K562 (cell line): ENCODE results near the gene GALM. TPM values are rescaled to one million over a fixed set of nuclear protein-coding genes. Genes with fewer than 3 reads are reported as not detected.

Experiments
- ATAC-seq: fragments of 200-7000 bp; cut with Tn5 transposase; 3 replicates; pipeline ENCODE4 v1.9.1; 2020; ENCODE audit warnings: moderate library complexity
- BruUV-seq: library from RNA; stranded (reverse); fragments of 400-500 nt; replicated peaks from 2 replicates; lab custom pipeline; 2021; lab: Mats Ljungman, UMichigan
- CTCF ChIA-PET: fragments of 300-600 bp; formaldehyde crosslinking; extraction: SDS; loops from one replicate; lab custom pipeline; 2021; ENCODE audit warnings: low intra/inter-chr PET ratio; lab: Yijun Ruan, JAX
- POLR2A ChIA-PET: fragments of 300-600, 350-650 bp; sonication (Branson Sonifier 250); formaldehyde crosslinking; extraction: SDS; loops from one replicate; lab custom pipeline; 2021; ENCODE audit warnings: antibody characterized with exemption, inconsistent platforms; lab: Yijun Ruan, JAX
- DNase-seq, 4 experiments: peaks; one replicate each; pipeline versions ENCODE4 v3.0.0 to v3.0.0-alpha.2; 2011 to 2018; ENCODE audit warnings: low spot score in 3 of 4, mixed read lengths in 3 of 4; ENCODE audit errors: extremely low read depth in 1 of 4
- FAIRE-seq: peaks from 2 replicates; lab custom pipeline; 2011; peaks lifted over from hg19 to GRCh38; lab: Jason Lieb, UNC
- H2AFZ ChIP-seq: 2 replicates; pipeline ENCODE4 v1.6.0; 2011; ENCODE audit warnings: low read depth, low read length, control low read depth, inconsistent platforms
- H3K27ac ChIP-seq: fragments of 200-600 bp; 3 replicates; pipeline ENCODE4 v1.8.0; 2011; ENCODE audit warnings: low read depth, mild to moderate bottlenecking, control low read depth, inconsistent platforms, low read length, moderate library complexity, mixed read lengths; ENCODE audit errors: extremely low read depth
- H3K27me3 ChIP-seq, 2 experiments: fragments of 300-600 bp in 1 of 2; 2 replicates in 1 of 2; 3 replicates in 1 of 2; pipeline versions ENCODE4 v1.6.0 to v1.8.0; 2011; ENCODE audit warnings: inconsistent platforms in 2 of 2, low read length in 2 of 2, mild to moderate bottlenecking in 1 of 2, mixed read lengths in 1 of 2, moderate library complexity in 1 of 2; ENCODE audit not compliant: control insufficient read depth in 2 of 2, insufficient read depth in 2 of 2
- H3K36me3 ChIP-seq: fragments of 300-600 bp; 3 replicates; pipeline ENCODE4 v1.8.0; 2011; ENCODE audit warnings: mild to moderate bottlenecking, low read length, inconsistent platforms; ENCODE audit not compliant: control insufficient read depth, insufficient read depth
- H3K4me1 ChIP-seq, 2 experiments: fragments of 200-600 bp in 1 of 2; replicated peaks in 1 of 2; 2 replicates in 1 of 2; 3 replicates in 1 of 2; pipeline versions ENCODE4 v1.5.1 to v1.8.0; 2011; ENCODE audit warnings: inconsistent platforms in 2 of 2, low read length in 2 of 2, mild to moderate bottlenecking in 1 of 2, mixed read lengths in 1 of 2, moderate library complexity in 1 of 2; ENCODE audit not compliant: control insufficient read depth in 2 of 2, insufficient read depth in 2 of 2
- H3K4me2 ChIP-seq: 2 replicates; pipeline ENCODE4 v1.6.1; 2011; ENCODE audit warnings: low read length, control low read depth, inconsistent platforms, mixed read lengths; ENCODE audit not compliant: insufficient read depth
- H3K4me3 ChIP-seq: fragments of 200-600 bp; sonication (generic), shearing (Covaris generic); 2 replicates; pipeline ENCODE4 v1.5.1; 2016; ENCODE audit warnings: control low read depth, inconsistent platforms
- H3K79me2 ChIP-seq: fragments of 200-600 bp; 3 replicates; pipeline ENCODE4 v1.8.0; 2011; ENCODE audit warnings: low read length, inconsistent platforms; ENCODE audit not compliant: control insufficient read depth, insufficient read depth
- H3K9ac ChIP-seq, 2 experiments: 2 replicates each; pipeline versions ENCODE4 v1.6.0 to v1.6.1; 2011; ENCODE audit warnings: low read depth in 2 of 2, low read length in 2 of 2, control low read depth in 1 of 2, inconsistent platforms in 1 of 2, mild to moderate bottlenecking in 1 of 2, mixed read lengths in 1 of 2; ENCODE audit not compliant: insufficient read depth in 1 of 2
- H3K9me1 ChIP-seq: one replicate; pipeline ENCODE4 v1.6.0; 2011; ENCODE audit warnings: inconsistent platforms, mild to moderate bottlenecking, low read length, moderate library complexity; ENCODE audit not compliant: control insufficient read depth, insufficient read depth
- H3K9me3 ChIP-seq: replicated peaks from 2 replicates; pipeline ENCODE4 v1.5.1; 2011; ENCODE audit warnings: low read depth, low read length, inconsistent platforms; ENCODE audit not compliant: control insufficient read depth, insufficient read depth
- H4K20me1 ChIP-seq: replicated peaks from 2 replicates; pipeline ENCODE4 v1.6.1; 2011; ENCODE audit warnings: low read length, inconsistent platforms, mixed read lengths; ENCODE audit not compliant: control insufficient read depth, insufficient read depth
- ADNP ChIP-seq: fragments of 200-800 bp; sonication (Bioruptor generic); IDR thresholded peaks from 2 replicates; pipeline ENCODE4 v1.6.1; 2016; ENCODE audit warnings: missing genetic modification characterization, missing compliant biosample characterization
- BCOR ChIP-seq: fragments of 450-650 bp; IDR thresholded peaks from 2 replicates; pipeline ENCODE4 v1.6.1; 2016
- CBX3 ChIP-seq, 2 experiments: IDR thresholded peaks; 1 replicate in 1 of 2; 2 replicates in 1 of 2; pipeline ENCODE4 v1.6.1; 2012; ENCODE audit warnings: inconsistent platforms in 2 of 2, low read length in 2 of 2, borderline replicate concordance in 1 of 2, control low read depth in 1 of 2
- CHD4 ChIP-seq: fragments of 200-600 bp; sonication (generic); IDR thresholded peaks from 3 replicates; pipeline ENCODE4 v1.6.1; 2012; ENCODE audit warnings: low read depth, mild to moderate bottlenecking, mixed read lengths, low read length, inconsistent platforms; ENCODE audit not compliant: insufficient read depth, insufficient replicate concordance, poor library complexity, severe bottlenecking
- E2F5 ChIP-seq: sonication (generic); formaldehyde crosslinking; IDR thresholded peaks from 2 replicates; pipeline ENCODE4 v1.8.0; 2022; ENCODE audit warnings: mild to moderate bottlenecking, missing genetic modification reagents
- FOXA3 ChIP-seq, 2 experiments: fragments of 450-650 bp in 1 of 2; sonication (generic) in 1 of 2; formaldehyde crosslinking; IDR thresholded peaks in 1 of 2; conservative IDR thresholded peaks in 1 of 2; 2 replicates each; pipeline versions ENCODE4 v1.4.0 to v1.8.0; 2020 to 2022; ENCODE audit warnings: mild to moderate bottlenecking in 2 of 2, missing genetic modification reagents in 1 of 2
- KDM1A ChIP-seq, 2 experiments: fragments of 450-650 bp; IDR thresholded peaks; 2 replicates each; pipeline ENCODE4 v1.6.1; 2016; ENCODE audit warnings: mild to moderate bottlenecking in 2 of 2
- RB1 ChIP-seq: fragments of 450-650 bp; IDR thresholded peaks from 2 replicates; pipeline ENCODE4 v1.6.1; 2017; ENCODE audit warnings: low read depth, mild to moderate bottlenecking
- RBM25 ChIP-seq: fragments of 200-400 bp; formaldehyde crosslinking; IDR thresholded peaks from 2 replicates; pipeline ENCODE4 v1.6.1; 2018; ENCODE audit warnings: low read length, low read depth, moderate library complexity; ENCODE audit not compliant: severe bottlenecking
- SP2 ChIP-seq: IDR thresholded peaks from 2 replicates; pipeline ENCODE4 v1.6.1; 2011; ENCODE audit warnings: mild to moderate bottlenecking, low read depth, low read length, moderate library complexity; ENCODE audit not compliant: poor library complexity, severe bottlenecking; ENCODE audit errors: extremely low read depth
- ZNF146 ChIP-seq: IDR thresholded peaks from one replicate; pipeline ENCODE4 v1.6.1; 2018; ENCODE audit warnings: missing compliant biosample characterization; ENCODE audit not compliant: unreplicated experiment
- ZNF740 ChIP-seq, 3 experiments: fragments of 200-800 bp in 1 of 3; sonication (Bioruptor generic) in 1 of 3; sonication (generic) in 1 of 3; formaldehyde crosslinking in 1 of 3; IDR thresholded peaks; 2 replicates each; pipeline versions ENCODE4 v1.6.1 to v1.8.0; 2016 to 2022; ENCODE audit warnings: mild to moderate bottlenecking in 2 of 3, missing compliant biosample characterization in 2 of 3, missing genetic modification characterization in 2 of 3, missing genetic modification reagents in 1 of 3
- in situ Hi-C: fragments of 300-500 bp; cut with MboI; formaldehyde crosslinking; loops from 4 replicates; pipeline ENCODE4 v1.15.0; 2018; ENCODE audit warnings: inconsistent platforms, mixed read lengths
- intact Hi-C: fragments of 100-400 bp; cut with micrococcal nuclease; formaldehyde crosslinking; loops from 2 replicates; pipeline ENCODE4 v1.14.2; 2022
- polyA plus RNA-seq, 8 experiments: library from polyadenylated mRNA; depleted of rRNA in 4 of 8; stranded (reverse) in 5 of 8; unstranded in 3 of 8; fragments of >200 nt; fragmentation: Nextera tagmentation in 2 of 8; fragmentation: Illumina TruSeq in 1 of 8; extraction: Ambion mirVana in 2 of 8; extraction: Trizol in 1 of 8; gene quantifications; 2 replicates each; pipeline versions ENCODE4 v1.2.1 to v1.2.3, GENCODE V29; 2011 to 2014; ENCODE audit warnings: inconsistent platforms in 1 of 8, missing spikeins in 1 of 8
- total RNA-seq, 7 experiments: library from RNA; depleted of rRNA in 6 of 7; stranded (reverse); fragments of >200 nt in 6 of 7; fragmentation: Illumina TruSeq in 2 of 7; extraction: Trizol in 2 of 7; gene quantifications; 2 replicates each; pipeline versions ENCODE4 v1.2.1 to v1.2.3, GENCODE V29; 2011 to 2021; ENCODE audit warnings: low replicate concordance in 1 of 7

The GALM gene
- total and polyA plus RNA-seq, 9 of the 15 experiments (the other 6 are each of a cell fraction or from before 2014, with no cell fraction given): 22.1 to 51.7 (median 27.9) TPM

- H3K4me1 ChIP-seq: peaks cover 0 to 31% of the 10 kb centered on the region in 2 experiments; a peak in 3 of 5 replicates
- H3K9ac ChIP-seq: no peak overlapping the region
- TF ChIP-seq E2F5 (CRISPR knock-in tag) (no peak), CBX3 (IDR thresholded peaks at IDR 0.05; ENCODE audit: borderline replicate concordance in 1 of 2, low read length in 2 of 2) (0 out of 3 replicates have a peak, but pooled peaks of 1 of the 2 experiments have one; percentile 36), KDM1A (IDR thresholded peaks at IDR 0.05) (0 out of 4 replicates have a peak, but pooled peaks of 1 of the 2 experiments have one; percentile 25), RB1 (no peak), ZNF146 (CRISPR knock-in tag) (peak; percentile 99), BCOR (peak; percentile 81), ADNP (tag) (peak; percentile 23; the same call in 1 of the 2 replicates), RBM25 (peak; percentile 69), FOXA3 (CRISPR knock-in tag; conservative IDR thresholded peaks at IDR 0.05 in 1 of 2, IDR thresholded peaks at IDR 0.05 in 1 of 2) (no peak), ZNF740 (CRISPR knock-in tag; IDR thresholded peaks at IDR 0.05) (no peak), ZNF740 (tag; IDR thresholded peaks at IDR 0.05) (no peak), CHD4 (peak; percentile 21), SP2 (no peak)
- no peak for DNase-seq
- H3K27me3 ChIP-seq: no peaks in the 10 kb centered on the region
- H3K79me2 ChIP-seq: no peaks in the 10 kb centered on the region
- 0 out of 2 replicates have a peak, but pooled peaks cover 3% of the 10 kb centered on the region for H3K9me3 ChIP-seq
- H3K4me3 ChIP-seq: no peak overlapping the region
- in situ Hi-C loops (no loop called here), intact Hi-C loops (no loop called here)
- no peaks in the 10 kb centered on the region for H3K36me3 ChIP-seq
- H4K20me1 ChIP-seq: no peaks in the 10 kb centered on the region
- H3K9me1 ChIP-seq: no peaks in the 10 kb centered on the region
- H3K4me2 ChIP-seq: no peak overlapping the region
- ChIA-PET POLR2A (interaction anchor here (1.3 kb wide), 1 partner anchor 20 kb away, joined by 3 read pairs; no protein-coding TSS in a partner anchor), CTCF (no interaction called here)
- FAIRE-seq: no peak
- no peak overlapping the region for H3K27ac ChIP-seq
- no peak overlapping the region for H2AFZ ChIP-seq
- ATAC-seq: no peak
- no TSS peak for BruUV-seq
Measured at GRCh38 chr2:38621018-38621417, 44.9 kb upstream of the GALM start.
